Measurements from ENCODE around the gene SPO11. TPM values are rescaled to one million over a fixed set of nuclear protein-coding genes. Genes with fewer than 3 reads are reported as not detected.

SPO11 gene
- total and polyA plus RNA-seq, 2 donors (not counting 1 experiment from before 2014, with no cell fraction given), result not detected

DNA sequence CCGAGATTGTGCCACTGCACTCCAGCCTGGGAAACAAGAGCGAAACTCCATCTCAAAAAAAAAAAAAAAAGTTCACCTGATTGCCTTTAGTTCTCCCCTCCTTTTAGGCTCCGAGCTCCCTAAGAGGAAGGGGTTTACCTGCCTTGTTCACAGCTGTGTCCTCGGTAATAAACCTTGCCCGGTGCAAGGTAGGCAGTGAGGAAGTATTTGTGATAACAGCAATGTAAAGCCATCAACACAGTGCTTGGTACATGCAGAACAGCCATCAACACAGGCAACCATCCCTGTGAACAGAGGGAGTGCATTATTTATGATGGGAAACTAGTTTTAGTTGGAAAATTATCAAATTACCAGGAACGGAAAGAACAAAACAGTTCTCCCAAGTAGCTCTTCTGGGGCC is 1.8 kb upstream of the SPO11 start:
- no peaks in the 10 kb centered on the region for H3K79me2 ChIP-seq (ENCODE audit: control insufficient read depth, insufficient read depth, low read length)
- ChIA-PET POLR2A (no interaction called here), CTCF (no interaction called here)
- peaks cover 0 to 16% (median 11%) of the 10 kb centered on the region in 4 experiments for H3K27me3 ChIP-seq (replicated peaks in 1 of 4; ENCODE audit: control extremely low read depth in 1 of 4, control insufficient read depth in 3 of 4, insufficient read depth in 4 of 4, low read length in 3 of 4)
- H3K4me3 Mint-ChIP-seq, result no peak overlapping the region
- no peak overlapping the region for H2AFZ ChIP-seq (ENCODE audit: insufficient read depth, low read depth, low read length, poor library complexity, severe bottlenecking)
- no peaks in the 10 kb centered on the region for H3K4me1 ChIP-seq (ENCODE audit: control insufficient read depth in 2 of 2, insufficient read depth in 2 of 2, low read length in 2 of 2)
- no peaks in the 10 kb centered on the region for H3K9me3 Mint-ChIP-seq (ENCODE audit: insufficient read depth)
- peaks cover 49% of the 10 kb centered on the region for H3K27me3 Mint-ChIP-seq
- no peak overlapping the region for H3K27ac Mint-ChIP-seq
- DNase-seq (no peak), ATAC-seq (ENCODE audit: low read depth) (no peak)
- H3K27ac ChIP-seq (ENCODE audit: low read length in 2 of 2), result no peak overlapping the region
- WGBS (ENCODE audit: insufficient coverage), result 100% methylated on average over 1 of the region's 6 CpGs
- H3K9me3 ChIP-seq (ENCODE audit: control extremely low read depth in 1 of 3, control insufficient read depth in 2 of 3, insufficient read depth in 1 of 3, low read length in 2 of 3), result peaks cover 0 to 6% (median 0%) of the 10 kb centered on the region in 3 donors
- H3K4me1 Mint-ChIP-seq, result no peaks in the 10 kb centered on the region
- intact Hi-C loops (cut with micrococcal nuclease), result no loop called here
- TF ChIP-seq, protein P1, sequence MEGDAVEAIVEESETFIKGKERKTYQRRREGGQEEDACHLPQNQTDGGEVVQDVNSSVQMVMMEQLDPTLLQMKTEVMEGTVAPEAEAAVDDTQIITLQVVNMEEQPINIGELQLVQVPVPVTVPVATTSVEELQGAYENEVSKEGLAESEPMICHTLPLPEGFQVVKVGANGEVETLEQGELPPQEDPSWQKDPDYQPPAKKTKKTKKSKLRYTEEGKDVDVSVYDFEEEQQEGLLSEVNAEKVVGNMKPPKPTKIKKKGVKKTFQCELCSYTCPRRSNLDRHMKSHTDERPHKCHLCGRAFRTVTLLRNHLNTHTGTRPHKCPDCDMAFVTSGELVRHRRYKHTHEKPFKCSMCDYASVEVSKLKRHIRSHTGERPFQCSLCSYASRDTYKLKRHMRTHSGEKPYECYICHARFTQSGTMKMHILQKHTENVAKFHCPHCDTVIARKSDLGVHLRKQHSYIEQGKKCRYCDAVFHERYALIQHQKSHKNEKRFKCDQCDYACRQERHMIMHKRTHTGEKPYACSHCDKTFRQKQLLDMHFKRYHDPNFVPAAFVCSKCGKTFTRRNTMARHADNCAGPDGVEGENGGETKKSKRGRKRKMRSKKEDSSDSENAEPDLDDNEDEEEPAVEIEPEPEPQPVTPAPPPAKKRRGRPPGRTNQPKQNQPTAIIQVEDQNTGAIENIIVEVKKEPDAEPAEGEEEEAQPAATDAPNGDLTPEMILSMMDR (IDR thresholded peaks at IDR 0.05), result no peak
- no peak for TF ChIP-seq EZH2 (IDR thresholded peaks at IDR 0.05; ENCODE audit: borderline replicate concordance, insufficient read depth, low read depth, low read length, poor library complexity, severe bottlenecking)
- no peaks in the 10 kb centered on the region for H4K20me1 ChIP-seq (ENCODE audit: control insufficient read depth, insufficient read depth, low read length, poor library complexity, severe bottlenecking)
- H3K9ac ChIP-seq (ENCODE audit: low read length), result no peak overlapping the region
- H3K36me3 ChIP-seq (replicated peaks in 1 of 2; ENCODE audit: control extremely low read depth in 1 of 2, control insufficient read depth in 1 of 2, extremely low read depth in 1 of 2, insufficient read depth in 2 of 2, low read length in 1 of 2), result no peaks in the 10 kb centered on the region
- no peak overlapping the region for H3K4me3 ChIP-seq (ENCODE audit: control extremely low read depth in 1 of 5, extremely low read depth in 1 of 5, insufficient read depth in 1 of 5, low read depth in 2 of 5, low read length in 4 of 5)
- H3K4me2 ChIP-seq (replicated peaks; ENCODE audit: low read depth, low read length, poor library complexity, severe bottlenecking), result no peak overlapping the region

DNA sequence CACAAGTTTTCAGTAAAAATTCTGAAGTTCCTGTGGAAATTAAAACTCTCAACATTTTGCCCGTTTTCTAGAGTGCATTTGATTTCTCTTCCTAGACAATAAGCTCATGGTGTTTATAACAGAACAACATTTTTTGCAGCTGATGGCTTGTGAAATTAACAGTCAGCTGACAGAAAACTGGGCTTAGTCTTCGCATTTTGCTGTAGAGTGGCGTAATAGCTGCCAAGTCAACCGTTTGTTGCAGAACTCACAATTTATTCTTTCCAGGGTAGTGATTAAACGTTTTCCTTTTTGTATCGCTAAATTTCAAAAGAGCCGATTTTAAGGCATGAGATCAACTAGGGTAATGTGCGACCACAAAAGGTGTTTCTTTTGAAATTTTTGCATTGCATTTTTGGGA is 1.4 kb downstream of the SPO11 start:
- no peak overlapping the region for H3K4me2 ChIP-seq (replicated peaks; ENCODE audit: low read depth, low read length, poor library complexity, severe bottlenecking)
- H3K9ac ChIP-seq (ENCODE audit: low read length), result no peak overlapping the region
- peaks cover 0 to 16% (median 10%) of the 10 kb centered on the region in 4 experiments for H3K27me3 ChIP-seq (replicated peaks in 1 of 4; ENCODE audit: control extremely low read depth in 1 of 4, control insufficient read depth in 3 of 4, insufficient read depth in 4 of 4, low read length in 3 of 4)
- Mint-ChIP-seq H3K9me3 (ENCODE audit: insufficient read depth) (no peaks in the 10 kb centered on the region), H3K4me1 (no peaks in the 10 kb centered on the region), H3K27me3 (peaks cover 36% of the 10 kb centered on the region), H3K4me3 (no peak overlapping the region), H3K27ac (no peak overlapping the region)
- TF ChIP-seq, protein P1 (IDR thresholded peaks at IDR 0.05), result no peak
- no peak for TF ChIP-seq EZH2 (IDR thresholded peaks at IDR 0.05; ENCODE audit: borderline replicate concordance, insufficient read depth, low read depth, low read length, poor library complexity, severe bottlenecking)
- WGBS (ENCODE audit: insufficient coverage), result 86% methylated on average over 5 of the region's 8 CpGs
- no peaks in the 10 kb centered on the region for H4K20me1 ChIP-seq (ENCODE audit: control insufficient read depth, insufficient read depth, low read length, poor library complexity, severe bottlenecking)
- intact Hi-C loops (cut with micrococcal nuclease), result no loop called here
- no peaks in the 10 kb centered on the region for H3K79me2 ChIP-seq (ENCODE audit: control insufficient read depth, insufficient read depth, low read length)
- ChIA-PET POLR2A (no interaction called here), CTCF (interaction anchor here (1.1 kb wide), 1 partner anchor 18 kb away, joined by 3 read pairs; no protein-coding TSS in a partner anchor)
- H3K4me3 ChIP-seq (ENCODE audit: control extremely low read depth in 1 of 5, extremely low read depth in 1 of 5, insufficient read depth in 1 of 5, low read depth in 2 of 5, low read length in 4 of 5), result no peak overlapping the region
- no peak overlapping the region for H2AFZ ChIP-seq (ENCODE audit: insufficient read depth, low read depth, low read length, poor library complexity, severe bottlenecking)
- ATAC-seq (ENCODE audit: low read depth) (no peak), DNase-seq (no peak)
- no peaks in the 10 kb centered on the region for H3K36me3 ChIP-seq (replicated peaks in 1 of 2; ENCODE audit: control extremely low read depth in 1 of 2, control insufficient read depth in 1 of 2, extremely low read depth in 1 of 2, insufficient read depth in 2 of 2, low read length in 1 of 2)
- peaks cover 0 to 6% (median 0%) of the 10 kb centered on the region in 3 donors for H3K9me3 ChIP-seq (ENCODE audit: control extremely low read depth in 1 of 3, control insufficient read depth in 2 of 3, insufficient read depth in 1 of 3, low read length in 2 of 3)
- H3K4me1 ChIP-seq (ENCODE audit: control insufficient read depth in 2 of 2, insufficient read depth in 2 of 2, low read length in 2 of 2), result no peaks in the 10 kb centered on the region
- no peak overlapping the region for H3K27ac ChIP-seq (ENCODE audit: low read length in 2 of 2)
